CD4-positive, alpha-beta T cell treated with Interferon gamma for 1 hour (primary cell): ENCODE results near the gene PRIM2.
A peak's percentile ranks its signal among the peaks of the same experiment; 100 is the strongest.
"Not testable (repeated sequence)": the region's sequence is repeated elsewhere in the genome, so short reads cannot be mapped to it uniquely, and the experiment has no call there.

Experiments used
- DNase-seq: peaks from one replicate; pipeline ENCODE4 v3.0.0-alpha.2; 2020

PRIM2 gene

GRCh38 chr6:57317060-57317943 is at the start of gene PRIM2:
TSS of gene PRIM2 (plus strand) at chr6:57317630. CDS start at chr6:57318446, 816 bp downstream.
- peak; percentile 78 for DNase-seq

GRCh38 chr6:57268294-57268640 is 49.2 kb upstream of the PRIM2 start:
- no peak for DNase-seq

GRCh38 chr6:57274113-57274824 is 43.2 kb upstream of the PRIM2 start:
- DNase-seq: not testable (repeated sequence)

GRCh38 chr6:57275384-57275783 is 42.0 kb upstream of the PRIM2 start:
- no peak for DNase-seq

- DNase-seq: no peak
Observed at GRCh38 chr6:57276946-57277345, 40.5 kb upstream of the PRIM2 start.

- DNase-seq: no peak
Observed at GRCh38 chr6:57278570-57278969, 38.9 kb upstream of the PRIM2 start.

GRCh38 chr6:57279013-57279412 is 38.4 kb upstream of the PRIM2 start:
- no peak for DNase-seq

GRCh38 chr6:57283106-57283505 is 34.3 kb upstream of the PRIM2 start:
- no peak for DNase-seq

GRCh38 chr6:57283911-57284455 is 33.4 kb upstream of the PRIM2 start:
- DNase-seq: no peak

GRCh38 chr6:57288136-57288535 is 29.3 kb upstream of the PRIM2 start:
- DNase-seq: not testable (repeated sequence)

- not testable (repeated sequence) for DNase-seq
Observed at GRCh38 chr6:57293472-57293871, 24.0 kb upstream of the PRIM2 start.

- no peak for DNase-seq
Observed at GRCh38 chr6:57294862-57295445, 22.5 kb upstream of the PRIM2 start.

GRCh38 chr6:57297505-57297904 is 19.9 kb upstream of the PRIM2 start:
- DNase-seq: no peak

- DNase-seq: no peak
Observed at GRCh38 chr6:57298741-57299140, 18.7 kb upstream of the PRIM2 start.

- no peak for DNase-seq
Observed at GRCh38 chr6:57301757-57302156, 15.7 kb upstream of the PRIM2 start.

- DNase-seq: no peak
Observed at GRCh38 chr6:57302477-57302876, 15.0 kb upstream of the PRIM2 start.

GRCh38 chr6:57303931-57304681 is 13.3 kb upstream of the PRIM2 start:
- no peak for DNase-seq

- no peak for DNase-seq
Observed at GRCh38 chr6:57305107-57305506, 12.3 kb upstream of the PRIM2 start.

GRCh38 chr6:57305761-57306160 is 11.7 kb upstream of the PRIM2 start:
- no peak for DNase-seq

- no peak for DNase-seq
Observed at GRCh38 chr6:57306273-57306672, 11.2 kb upstream of the PRIM2 start.

GRCh38 chr6:57307850-57308249 is 9.6 kb upstream of the PRIM2 start:
- DNase-seq: no peak

GRCh38 chr6:57308755-57309154 is 8.7 kb upstream of the PRIM2 start:
- not testable (repeated sequence) for DNase-seq
